ENCODE measurements around the gene AP3B2.

GRCh38 chr15:82660378-82660777 is 49.3 kb downstream of the AP3B2 start:
- TF ChIP-seq POLR2AphosphoS5 (IDR thresholded peaks at IDR 0.05): no peak
- no peak for TF ChIP-seq CTCF (IDR thresholded peaks at IDR 0.05)
